Measurements from ENCODE around the gene U2SURP. TPM values are rescaled to one million over a fixed set of nuclear protein-coding genes. Genes with fewer than 3 reads are reported as not detected.

The U2SURP gene
- 100 to 1,000 TPM in 2 of 6 donors, 10 to 100 TPM in 4; 47.4 to 126 (median 58.6) TPM for total RNA-seq

GRCh38 chr3:143001369-143002082, at the start of gene U2SURP:
Gene U2SURP (plus strand): TSS chr3:143001570. CDS start chr3:143001629, 59 bp downstream.
- peak within 1 kb of the TSS; percentile 88 to 97 (median 96) for H3K27ac ChIP-seq
- H3K4me1 ChIP-seq, result peaks cover 12 to 57% (median 34%) of the 10 kb centered on the region in 4 donors
- TF ChIP-seq POLR2AphosphoS5 (IDR thresholded peaks at IDR 0.05) (peak; percentile 90 to 94), EP300 (IDR thresholded peaks at IDR 0.05) (peak in 1 of 4 donors; percentile 58), CTCF (IDR thresholded peaks at IDR 0.05) (peak in 4 of 6 experiments; percentile 13 to 47 (median 39)), POLR2A (IDR thresholded peaks at IDR 0.05) (peak in 3 of 4 donors; percentile 65 to 80 (median 76))
- H3K27me3 ChIP-seq, result no peaks in the 10 kb centered on the region
- H3K9me3 ChIP-seq, result no peaks in the 10 kb centered on the region
- WGBS, 2 donors, result 0 to 1% methylated on average over 24 to 51 of the region's 55 CpGs
- H3K4me3 ChIP-seq, result peak within 1 kb of the TSS; percentile 73 to 89 (median 78)
- H3K36me3 ChIP-seq, result no peaks in the 10 kb centered on the region
- DNase-seq (peak; percentile 92 to 99), ATAC-seq (ENCODE audit: low FRiP score in 2 of 2) (peak; percentile 99)

DNA sequence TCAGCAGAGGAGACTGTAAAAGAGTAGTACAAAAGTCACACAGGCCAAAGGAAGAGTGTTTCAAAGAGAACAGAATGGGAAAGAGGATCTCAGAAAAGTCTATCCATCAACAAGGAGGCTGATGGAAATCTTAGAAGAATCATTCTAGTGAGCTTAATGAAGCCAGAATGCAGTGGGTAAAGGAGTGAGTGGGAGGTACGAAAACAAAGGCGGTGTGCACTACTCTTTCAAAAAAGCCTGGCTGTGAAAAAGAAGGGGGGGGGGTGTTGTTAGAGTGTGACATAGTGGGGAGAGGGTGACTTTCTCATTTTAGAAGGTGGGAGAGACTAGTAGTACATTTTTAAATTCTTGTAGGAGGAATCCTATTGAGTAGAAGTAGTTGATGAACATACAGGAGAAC, 49.6 kb upstream of the U2SURP start:
- H3K9me3 ChIP-seq, result no peaks in the 10 kb centered on the region
- no peak overlapping the region for H3K27ac ChIP-seq
- no peak for TF ChIP-seq EP300 (IDR thresholded peaks at IDR 0.05)
- no peak for TF ChIP-seq POLR2AphosphoS5 (IDR thresholded peaks at IDR 0.05)
- no peak for TF ChIP-seq POLR2A (IDR thresholded peaks at IDR 0.05)
- no peak for TF ChIP-seq CTCF (IDR thresholded peaks at IDR 0.05)
- H3K36me3 ChIP-seq, result no peaks in the 10 kb centered on the region
- no peak overlapping the region for H3K4me3 ChIP-seq
- peaks cover 0 to 7% (median 0%) of the 10 kb centered on the region in 4 donors for H3K4me1 ChIP-seq
- ATAC-seq (ENCODE audit: low FRiP score in 2 of 2) (no peak), DNase-seq (no peak)
- peaks cover 0 to 10% (median 3%) of the 10 kb centered on the region in 4 donors for H3K27me3 ChIP-seq
- 97 to 99% methylated on average over 2 of the region's 2 CpGs for WGBS, 2 donors

DNA sequence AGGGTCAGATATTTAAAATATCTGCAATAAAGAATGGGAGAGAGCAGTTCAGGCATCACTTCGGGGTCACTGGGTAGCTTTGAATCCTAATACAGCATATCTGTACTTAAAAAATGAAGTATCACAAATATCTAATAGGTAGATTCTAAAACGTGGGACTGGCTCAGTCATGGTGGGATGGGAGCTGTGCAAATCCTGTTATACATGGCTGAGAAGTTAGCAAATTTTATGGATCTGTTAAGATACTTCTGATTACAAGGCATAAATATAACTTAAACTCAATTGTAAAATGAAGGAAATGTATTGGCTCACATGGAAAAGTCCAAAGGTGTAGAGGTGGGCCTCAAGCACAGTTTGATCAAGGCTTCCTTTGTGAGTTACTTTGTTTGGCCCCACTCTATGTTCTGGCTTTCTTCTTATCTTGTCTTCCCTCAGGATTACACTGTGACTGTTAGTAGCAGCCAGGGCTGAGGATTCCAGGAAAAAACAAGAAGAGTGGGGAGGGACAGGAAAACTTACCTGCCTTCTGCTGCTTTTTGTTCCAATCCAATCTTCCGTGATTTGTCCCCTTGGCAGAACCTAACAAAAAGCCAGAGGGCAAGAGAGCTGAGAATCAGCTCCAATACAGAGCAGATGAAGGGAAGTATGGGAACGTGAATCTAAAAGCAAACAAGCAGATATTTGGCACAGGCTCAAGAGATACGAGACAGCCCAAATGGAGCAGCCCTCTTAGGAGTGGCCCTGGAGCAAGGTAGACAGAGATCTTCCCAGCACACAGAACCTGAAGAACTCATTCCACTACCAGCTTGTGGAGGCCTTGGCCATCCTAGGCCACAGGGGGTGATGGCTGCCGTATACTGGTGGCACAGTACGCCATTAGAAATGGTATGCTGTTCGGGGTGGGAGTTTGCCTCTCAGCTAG, 48.8 kb upstream of the U2SURP start:
- no peaks in the 10 kb centered on the region for H3K36me3 ChIP-seq
- no peak overlapping the region for H3K4me3 ChIP-seq
- no peak overlapping the region for H3K27ac ChIP-seq
- TF ChIP-seq CTCF (IDR thresholded peaks at IDR 0.05) (no peak), EP300 (IDR thresholded peaks at IDR 0.05) (no peak), POLR2A (IDR thresholded peaks at IDR 0.05) (no peak), POLR2AphosphoS5 (IDR thresholded peaks at IDR 0.05) (no peak)
- ATAC-seq (ENCODE audit: low FRiP score in 2 of 2) (peak in 1 of 2 donors; percentile 30), DNase-seq (no peak)
- WGBS, 2 donors, result 74 to 83% methylated on average over 6 to 8 of the region's 8 CpGs
- H3K4me1 ChIP-seq, result no peaks in the 10 kb centered on the region
- no peaks in the 10 kb centered on the region for H3K9me3 ChIP-seq
- peaks cover 0 to 3% (median under 1%) of the 10 kb centered on the region in 4 donors for H3K27me3 ChIP-seq

DNA sequence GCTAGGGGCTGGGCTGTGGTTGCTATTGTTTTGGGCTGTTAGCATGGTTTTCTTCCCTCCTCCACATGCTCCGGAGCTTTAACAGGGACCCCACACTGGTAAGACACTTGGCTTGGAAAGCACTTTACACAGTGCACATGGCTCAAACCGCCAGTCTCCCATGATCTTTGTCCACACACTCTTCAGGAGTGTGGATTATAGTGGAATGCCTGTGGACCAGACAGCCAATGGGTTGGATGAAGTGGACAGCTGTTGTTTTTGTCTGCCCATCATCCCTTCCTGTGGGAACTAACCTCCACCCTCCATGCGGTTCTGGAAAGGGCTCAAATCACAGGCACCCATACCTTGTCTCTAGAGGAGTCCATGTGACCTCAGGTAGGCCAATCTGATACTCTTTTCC, 47.9 kb upstream of the U2SURP start:
- Histone ChIP-seq H3K27ac (no peak overlapping the region), H3K4me3 (no peak overlapping the region), H3K9me3 (no peaks in the 10 kb centered on the region), H3K4me1 (no peaks in the 10 kb centered on the region), H3K36me3 (no peaks in the 10 kb centered on the region), H3K27me3 (no peaks in the 10 kb centered on the region)
- TF ChIP-seq EP300 (IDR thresholded peaks at IDR 0.05), result no peak
- TF ChIP-seq POLR2A (IDR thresholded peaks at IDR 0.05), result no peak
- no peak for TF ChIP-seq CTCF (IDR thresholded peaks at IDR 0.05)
- no peak for TF ChIP-seq POLR2AphosphoS5 (IDR thresholded peaks at IDR 0.05)
- WGBS, 2 donors, result 81 to 86% methylated on average over 2 to 3 of the region's 3 CpGs
- ATAC-seq (ENCODE audit: low FRiP score in 2 of 2) (no peak), DNase-seq (no peak)

All from upper lobe of left lung (tissue), 6 donors.